Activated CD8-positive, alpha-beta memory T cell treated with anti-CD3 and anti-CD28 coated beads for 1 hour (primary cell): ENCODE data around the gene CTRB2.
"Not testable (repeated sequence)": the region's sequence is repeated elsewhere in the genome, so short reads cannot be mapped to it uniquely, and the experiment has no call there.

ENCODE experiments used
- DNase-seq, 2 donors: peaks; one replicate each; pipeline ENCODE4 v3.0.0-alpha.2; 2020; ENCODE audit warnings: low read depth in 1 of 2; ENCODE audit errors: extremely low read depth in 1 of 2

The CTRB2 gene

DNA sequence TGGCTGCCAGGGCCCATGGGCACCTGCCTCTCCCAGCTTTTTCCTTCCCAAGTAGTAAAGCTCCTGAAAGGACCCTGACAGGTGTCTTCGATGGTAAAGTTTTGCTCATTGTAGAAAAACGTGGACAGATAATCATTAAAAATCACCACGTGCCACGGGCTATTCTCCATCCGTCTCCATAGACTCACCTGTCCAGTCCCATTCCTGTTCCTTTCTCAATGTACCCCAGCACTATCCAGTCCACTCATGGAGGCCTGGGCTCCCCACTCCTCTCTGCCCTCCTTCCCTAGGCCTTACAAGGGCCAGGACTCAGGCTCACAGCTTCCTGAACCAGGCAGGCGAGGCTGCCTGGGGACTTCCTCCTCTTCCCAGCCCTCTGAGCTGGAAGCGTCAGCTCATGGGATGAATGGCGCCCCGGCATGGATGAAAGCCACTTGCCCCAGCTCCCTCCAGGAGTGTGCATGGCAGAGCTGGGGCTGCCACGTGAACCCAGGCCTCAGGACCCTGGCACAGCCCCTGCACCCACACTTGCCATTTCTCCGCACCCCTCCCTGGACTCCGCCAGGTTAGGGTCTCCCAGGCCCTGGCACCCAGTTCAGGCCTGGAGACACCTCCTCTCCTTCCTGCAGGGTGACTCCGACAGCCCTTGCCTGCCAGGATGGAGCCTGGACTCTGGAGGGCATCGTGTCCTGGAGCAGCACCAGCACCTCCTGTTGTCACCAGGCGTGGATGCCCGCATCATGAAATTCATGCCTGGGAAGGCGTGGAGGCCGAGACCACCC, 20.6 kb upstream of the CTRB2 start:
- no peak for DNase-seq

DNA sequence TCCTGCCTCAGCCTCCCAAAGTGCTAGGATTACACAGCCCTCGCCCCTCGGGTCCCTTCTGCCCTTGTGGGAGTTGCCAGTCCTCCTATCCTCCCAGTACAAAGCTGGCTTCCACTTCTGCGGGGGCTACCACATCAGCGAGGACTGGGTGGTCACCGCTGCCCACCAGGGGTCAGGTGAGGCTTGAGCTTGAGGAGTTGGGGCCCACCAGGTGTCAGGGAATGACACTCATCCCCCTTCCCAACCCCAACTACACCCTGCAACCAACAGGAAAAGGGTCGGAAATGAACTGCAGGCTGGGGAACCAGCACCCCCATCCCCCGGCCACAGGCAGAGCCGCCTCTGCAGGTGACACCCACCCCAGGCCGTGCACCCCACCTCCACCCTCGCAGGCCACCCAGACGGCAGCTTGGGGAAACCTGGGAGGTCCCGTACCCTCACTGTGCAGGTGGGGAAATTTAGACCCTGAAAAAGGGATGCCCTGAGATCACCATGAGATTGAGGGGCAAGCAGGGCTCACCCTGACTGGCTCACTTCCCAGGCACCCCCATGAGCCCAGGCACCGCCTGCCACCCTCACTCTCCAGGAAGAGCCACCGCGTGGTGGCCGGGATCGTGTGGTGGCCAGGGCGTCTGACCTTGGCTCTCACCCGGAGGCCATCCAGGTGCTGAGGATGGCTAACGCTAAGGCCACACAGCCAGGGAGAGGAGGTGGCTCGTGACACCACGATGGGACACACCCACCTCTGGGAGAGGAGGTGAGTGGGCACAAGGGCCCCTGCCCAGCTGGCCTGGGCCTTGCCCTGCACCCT, 19.8 kb upstream of the CTRB2 start:
- no peak for DNase-seq

DNA sequence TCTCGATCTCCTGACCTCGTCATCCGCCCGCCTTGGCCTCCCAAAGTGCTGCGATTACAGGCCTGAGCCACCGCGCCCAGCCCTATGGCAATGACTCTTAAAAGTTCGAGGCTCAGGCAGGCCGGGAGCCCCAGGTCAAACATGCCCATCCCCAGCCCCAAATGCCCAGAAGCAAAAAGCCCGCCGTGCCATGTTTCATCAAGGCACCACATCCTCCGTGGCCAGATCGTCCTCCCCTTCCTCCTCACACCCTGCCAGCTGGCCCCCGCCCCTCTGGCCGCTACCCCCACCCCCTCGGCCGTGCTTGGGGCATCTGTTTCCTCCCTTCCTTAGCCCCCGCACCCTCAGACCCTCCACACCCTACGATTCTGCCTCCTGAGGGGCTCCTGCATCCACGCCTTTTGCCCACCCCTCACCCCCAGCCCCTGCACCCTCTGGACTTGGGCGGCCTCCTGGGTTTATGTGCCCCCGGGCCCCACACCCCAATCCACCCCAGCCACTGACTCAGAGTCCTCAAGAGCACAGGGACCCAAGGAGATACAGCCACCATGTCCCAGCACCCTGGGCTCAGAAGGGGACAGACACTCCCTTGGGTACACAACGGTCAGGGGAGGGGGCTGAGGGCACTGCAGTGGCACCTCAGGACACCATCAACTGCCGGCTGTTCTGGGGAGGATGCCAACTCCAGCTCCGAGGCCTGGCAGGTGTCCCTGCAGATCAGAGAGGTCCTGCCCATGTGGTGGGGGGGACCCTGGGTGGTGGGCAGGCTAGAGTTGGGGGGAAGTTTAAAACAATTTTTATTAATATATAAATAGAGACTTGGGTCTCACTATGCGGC, 18.9 kb upstream of the CTRB2 start:
- DNase-seq, result no peak

DNA sequence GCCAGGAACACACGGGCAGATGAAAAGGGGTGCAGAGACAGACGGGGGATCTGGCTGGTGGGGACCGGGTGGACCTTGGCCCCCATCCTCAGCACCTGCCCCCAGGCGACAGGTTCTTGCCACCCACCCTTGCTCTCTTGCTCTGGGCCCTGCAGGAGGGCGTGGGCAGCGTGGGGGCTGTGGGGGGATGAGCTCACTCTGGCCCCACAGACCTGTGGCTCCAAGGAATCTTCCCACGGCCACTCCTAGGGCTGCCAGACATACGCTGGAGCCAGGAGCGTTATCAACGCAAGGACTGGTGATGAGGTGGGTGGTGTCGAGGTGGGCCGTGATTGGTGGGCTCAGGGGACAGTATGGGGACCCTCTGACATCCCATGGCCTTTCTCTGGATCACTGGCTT, 18.1 kb upstream of the CTRB2 start:
- DNase-seq, result no peak

DNA sequence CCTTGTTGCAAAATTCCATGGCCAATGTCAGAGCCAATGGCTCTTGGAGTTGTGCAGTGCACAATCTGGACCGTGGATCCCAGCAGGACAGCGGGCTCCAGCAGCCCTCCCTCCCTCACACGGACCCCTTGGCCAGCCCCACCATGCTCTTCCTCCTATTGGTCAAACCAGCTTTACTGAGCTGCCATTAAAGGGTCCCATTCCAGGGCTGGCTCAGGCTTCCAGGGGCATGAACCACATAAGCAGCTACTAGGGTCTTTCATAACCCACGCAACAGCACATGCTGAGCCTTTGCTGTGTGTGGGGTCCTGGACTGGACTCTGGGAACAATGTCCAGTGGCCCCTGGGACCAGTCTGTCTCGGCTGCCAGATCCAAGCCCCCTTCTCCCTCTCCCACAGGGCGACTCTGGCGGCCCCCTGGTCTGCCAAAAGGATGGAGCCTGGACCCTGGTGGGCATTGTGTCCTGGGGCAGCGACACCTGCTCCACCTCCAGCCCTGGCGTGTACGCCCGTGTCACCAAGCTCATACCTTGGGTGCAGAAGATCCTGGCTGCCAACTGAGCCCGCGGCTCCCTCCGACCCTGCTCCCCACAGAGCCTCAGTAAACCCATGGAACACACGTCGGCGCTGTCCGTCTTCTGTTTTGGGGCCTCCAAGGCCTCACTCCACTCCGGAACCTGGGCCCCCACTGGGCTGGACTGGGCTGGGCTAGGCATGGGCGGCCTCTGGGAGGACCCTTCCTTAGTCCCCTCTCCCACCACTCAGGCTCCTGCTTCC, 17.5 kb upstream of the CTRB2 start:
- no peak for DNase-seq

DNA sequence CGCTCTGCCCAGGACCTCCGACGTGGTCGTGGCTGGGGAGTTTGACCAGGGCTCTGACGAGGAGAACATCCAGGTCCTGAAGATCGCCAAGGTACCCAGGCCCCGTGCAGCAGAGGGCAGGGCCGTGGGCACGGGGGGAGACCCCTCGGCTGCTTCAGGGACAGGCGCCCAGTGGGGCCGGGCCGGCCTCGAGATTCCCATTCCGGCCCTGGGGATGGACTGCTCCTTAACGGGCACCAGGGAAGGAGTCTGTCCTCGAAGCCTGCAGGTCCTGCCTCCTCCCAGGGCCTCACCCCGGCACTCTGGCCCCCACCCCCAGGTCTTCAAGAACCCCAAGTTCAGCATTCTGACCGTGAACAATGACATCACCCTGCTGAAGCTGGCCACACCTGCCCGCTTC, 16.2 kb upstream of the CTRB2 start:
- DNase-seq, result not testable (repeated sequence)

DNA sequence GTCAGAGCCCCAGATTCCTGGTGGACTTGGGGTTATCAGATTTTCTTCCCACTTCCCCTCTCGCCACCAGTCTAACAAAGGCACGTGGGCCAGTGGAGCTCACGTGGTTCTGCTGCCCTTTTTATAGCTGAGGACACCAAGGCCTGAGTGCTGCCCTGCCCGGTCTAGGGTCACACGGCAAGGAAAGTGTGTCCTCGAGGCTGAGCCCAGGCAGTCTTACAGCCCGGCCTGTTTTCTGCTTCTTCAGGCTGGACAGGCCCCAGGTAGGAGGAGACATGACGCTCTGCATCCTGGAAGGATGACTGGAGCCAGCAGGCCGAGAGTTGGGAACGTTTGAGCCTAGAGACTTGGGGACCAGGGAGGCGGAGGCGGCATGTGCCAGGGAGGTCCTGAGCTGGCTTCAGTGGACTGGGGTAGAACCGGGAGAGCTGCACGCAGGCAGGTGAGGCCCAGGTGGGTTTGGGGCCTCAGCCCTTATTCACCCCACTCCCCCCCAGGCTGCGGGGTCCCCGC, 15.4 kb upstream of the CTRB2 start:
- no peak for DNase-seq

DNA sequence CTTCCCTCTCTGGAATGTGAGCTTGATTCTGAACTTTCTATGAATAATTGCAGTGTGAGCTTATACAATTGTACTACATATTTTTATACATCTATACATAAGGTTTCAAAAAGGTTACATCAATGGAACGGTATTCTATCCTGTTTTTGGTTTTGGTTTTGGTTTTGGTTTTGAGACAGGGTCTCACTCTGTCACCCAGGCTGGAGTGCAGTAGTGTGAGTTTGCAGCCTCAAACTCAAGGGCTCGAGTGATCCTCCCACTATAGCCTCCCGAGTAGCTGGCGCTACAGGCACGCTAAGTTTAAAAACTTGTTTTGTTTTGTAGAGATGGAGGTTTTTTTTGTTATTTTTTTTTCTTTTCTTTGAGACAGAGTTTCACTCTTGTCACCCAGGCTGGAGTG, 12.9 kb upstream of the CTRB2 start:
- DNase-seq, result no peak

DNA sequence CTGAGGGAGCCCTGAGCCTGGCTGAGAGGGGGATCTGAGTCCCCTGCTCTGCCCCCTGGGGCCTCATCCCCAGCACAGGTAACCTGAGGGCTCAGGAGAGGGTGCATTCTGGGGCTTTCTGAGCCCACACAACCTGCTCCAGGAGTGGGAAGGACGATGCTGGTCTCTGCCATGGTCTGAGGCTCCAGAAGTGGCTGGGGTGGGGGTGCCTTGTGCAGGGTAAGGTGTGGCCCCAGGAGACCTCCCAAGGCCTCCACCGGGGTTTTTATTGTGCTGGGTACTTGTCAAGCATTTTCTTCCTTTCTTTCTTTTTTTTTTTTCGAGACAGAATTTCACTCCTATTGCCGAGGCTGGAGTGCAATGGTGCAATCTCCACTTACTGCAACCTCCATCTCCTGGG, 12.1 kb upstream of the CTRB2 start:
- no peak for DNase-seq

DNA sequence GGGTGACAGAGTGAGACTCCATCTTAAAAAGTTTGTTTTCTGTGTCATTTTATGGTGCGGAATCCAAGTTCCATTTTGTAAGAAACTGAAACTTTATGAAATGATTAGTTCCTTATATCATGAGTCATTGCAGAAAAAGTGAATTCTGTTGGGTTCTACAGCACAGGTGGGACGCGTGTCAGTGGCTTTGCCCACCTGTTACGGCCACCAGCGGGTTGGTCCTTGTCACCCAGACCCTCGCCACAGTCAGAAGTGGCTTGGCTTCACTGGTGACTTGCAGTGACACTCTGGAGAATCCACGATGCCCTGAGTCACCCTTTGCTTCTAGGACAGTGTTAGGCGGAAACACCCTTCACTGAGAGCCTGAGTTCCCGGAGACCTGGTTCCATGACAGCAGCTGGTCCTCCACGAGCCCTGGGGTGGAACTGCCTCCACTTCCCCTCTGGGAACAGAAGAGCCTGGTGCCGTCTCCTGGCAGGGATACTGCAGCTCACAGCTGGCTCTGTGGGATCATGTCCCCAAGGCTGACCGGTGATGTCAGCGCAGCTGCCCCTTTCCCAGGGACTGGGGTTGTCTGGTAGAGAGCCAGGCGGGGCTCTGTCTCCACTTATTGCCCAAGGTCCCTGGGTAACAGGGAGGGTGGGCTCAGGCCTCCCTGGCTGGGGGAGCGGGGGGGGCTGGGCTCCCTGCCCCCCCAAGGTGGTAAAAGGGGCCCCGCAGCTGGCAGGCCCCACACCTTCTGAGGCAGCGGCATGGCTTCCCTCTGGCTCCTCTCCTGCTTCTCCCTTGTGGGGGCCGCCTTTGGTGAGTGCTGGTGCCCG, 11.5 kb upstream of the CTRB2 start, which contains the start of gene CTRB1:
TSS of gene CTRB1 (plus strand) at position 733 of the 821 bp plus-strand sequence. CDS start at position 753, 20 bp downstream.
- DNase-seq, result no peak

DNA sequence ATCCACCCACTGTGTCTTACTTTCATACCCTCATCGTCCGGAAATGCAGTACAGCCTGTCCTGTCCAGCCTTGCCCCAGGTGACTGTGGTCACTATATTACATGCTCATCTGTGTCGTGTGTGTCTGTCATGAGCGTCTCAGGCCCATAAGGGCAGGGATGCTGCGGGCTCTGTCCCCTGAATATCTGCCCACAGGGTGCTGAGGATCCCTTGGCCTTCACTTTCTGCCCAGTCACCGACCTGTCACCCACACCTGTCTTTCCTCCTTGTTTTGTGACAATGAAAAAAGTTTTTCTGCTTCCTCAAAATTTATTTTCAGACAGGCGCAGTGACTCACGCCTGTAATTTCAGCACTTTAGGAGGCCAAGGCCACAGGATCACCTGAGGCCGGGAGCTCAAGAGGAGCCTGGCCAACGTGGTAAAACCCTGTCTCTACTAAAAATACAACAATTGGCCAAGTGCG, 10.5 kb upstream of the CTRB2 start:
- DNase-seq, result no peak

DNA sequence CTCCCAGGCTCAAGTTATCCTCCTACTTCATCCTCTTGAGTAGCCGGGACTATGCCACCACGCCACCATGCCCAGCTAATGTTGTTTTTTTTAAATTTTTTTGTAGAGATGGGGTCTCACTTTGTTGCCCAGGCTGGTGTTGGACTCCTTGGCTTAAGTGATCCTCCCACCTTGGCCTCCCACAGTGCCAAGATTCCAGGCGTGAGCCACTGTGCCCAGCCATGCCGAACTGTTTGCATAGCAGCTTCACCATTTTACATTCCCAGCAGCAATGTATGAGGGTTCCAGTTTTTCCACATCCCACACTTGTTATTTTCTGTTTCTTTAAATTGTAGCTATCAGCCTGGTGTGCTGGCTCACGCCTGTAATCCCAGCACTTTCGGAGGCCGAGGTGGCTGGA, 9.6 kb upstream of the CTRB2 start:
- no peak for DNase-seq

DNA sequence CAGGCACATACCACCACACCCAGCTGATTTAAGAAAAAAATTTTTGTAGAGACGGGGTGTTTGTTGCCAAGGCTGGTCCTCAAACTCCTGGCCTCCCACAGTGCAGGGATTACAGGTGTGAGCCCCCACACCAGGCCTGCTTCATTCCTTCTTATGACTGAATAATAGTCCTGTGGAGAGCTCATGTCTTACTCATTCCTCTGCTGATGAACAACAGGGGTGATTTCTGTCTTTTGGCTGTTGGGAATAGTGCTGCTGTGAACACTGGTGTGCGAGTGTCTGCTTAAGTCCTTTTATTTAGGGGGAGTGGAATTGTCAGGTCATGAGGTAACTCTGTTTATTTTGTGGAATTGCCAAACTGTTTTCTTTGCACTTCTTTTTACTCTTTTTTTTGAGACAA, 9.2 kb upstream of the CTRB2 start:
- DNase-seq, result no peak

DNA sequence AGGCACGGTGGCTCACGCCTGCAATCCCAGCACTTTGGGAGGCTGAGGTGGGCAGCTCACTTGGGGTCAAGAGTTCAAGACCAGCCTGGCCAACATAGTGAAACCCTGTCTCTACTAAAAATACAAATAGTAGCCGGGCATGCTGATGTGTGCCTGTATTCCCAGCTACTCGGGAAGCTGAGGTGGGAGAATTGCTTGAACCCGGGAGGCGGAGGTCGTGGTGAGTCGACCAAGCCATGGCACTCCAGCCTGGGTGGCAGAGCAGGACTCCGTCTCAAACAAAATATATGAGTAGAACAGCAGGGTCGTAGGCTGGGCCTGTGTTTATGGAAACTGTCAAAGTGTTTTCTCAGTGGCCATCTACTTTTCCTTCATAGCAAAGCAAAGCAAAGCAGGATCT, 4.3 kb upstream of the CTRB2 start:
- not testable (repeated sequence) for DNase-seq

DNA sequence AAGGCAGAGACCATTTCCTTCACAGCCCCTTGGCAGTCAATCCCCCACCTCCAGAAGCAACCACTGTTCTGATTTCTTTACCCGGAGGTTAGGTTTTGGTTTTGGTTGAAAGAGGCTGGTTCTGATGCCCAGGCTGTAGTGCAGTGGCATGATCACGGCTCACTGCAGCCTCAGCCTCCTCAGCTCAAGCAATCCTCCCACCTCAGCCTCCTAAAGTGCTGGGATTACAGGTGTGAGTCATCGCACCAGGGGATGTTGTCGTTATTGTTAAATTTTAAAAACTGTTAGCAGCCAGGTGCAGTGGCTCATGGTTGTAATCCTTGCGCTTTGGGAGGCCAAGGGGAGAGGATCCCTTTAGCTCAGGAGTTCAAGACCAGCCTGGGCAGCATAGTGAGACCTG, 3.0 kb upstream of the CTRB2 start:
- DNase-seq, result no peak

DNA sequence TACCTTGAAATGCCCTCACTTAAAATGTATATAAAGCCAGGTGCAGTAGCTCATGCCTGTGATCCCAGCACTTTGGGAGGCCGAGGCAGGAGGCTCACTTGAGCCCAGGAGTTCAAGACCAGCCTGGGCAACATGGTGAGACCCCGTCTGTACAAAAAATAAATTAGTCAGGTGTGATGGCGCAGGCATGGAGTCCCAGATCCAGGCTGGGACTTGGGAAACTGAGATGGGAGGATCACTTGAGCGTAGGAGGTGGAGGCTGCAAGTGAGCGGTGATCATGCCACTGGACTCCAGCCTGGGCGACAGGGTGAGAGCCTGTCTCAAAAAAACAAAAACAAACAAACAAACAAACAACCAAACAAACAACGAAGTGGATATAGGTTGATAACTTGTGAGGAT, 2.6 kb upstream of the CTRB2 start:
- not testable (repeated sequence) for DNase-seq

DNA sequence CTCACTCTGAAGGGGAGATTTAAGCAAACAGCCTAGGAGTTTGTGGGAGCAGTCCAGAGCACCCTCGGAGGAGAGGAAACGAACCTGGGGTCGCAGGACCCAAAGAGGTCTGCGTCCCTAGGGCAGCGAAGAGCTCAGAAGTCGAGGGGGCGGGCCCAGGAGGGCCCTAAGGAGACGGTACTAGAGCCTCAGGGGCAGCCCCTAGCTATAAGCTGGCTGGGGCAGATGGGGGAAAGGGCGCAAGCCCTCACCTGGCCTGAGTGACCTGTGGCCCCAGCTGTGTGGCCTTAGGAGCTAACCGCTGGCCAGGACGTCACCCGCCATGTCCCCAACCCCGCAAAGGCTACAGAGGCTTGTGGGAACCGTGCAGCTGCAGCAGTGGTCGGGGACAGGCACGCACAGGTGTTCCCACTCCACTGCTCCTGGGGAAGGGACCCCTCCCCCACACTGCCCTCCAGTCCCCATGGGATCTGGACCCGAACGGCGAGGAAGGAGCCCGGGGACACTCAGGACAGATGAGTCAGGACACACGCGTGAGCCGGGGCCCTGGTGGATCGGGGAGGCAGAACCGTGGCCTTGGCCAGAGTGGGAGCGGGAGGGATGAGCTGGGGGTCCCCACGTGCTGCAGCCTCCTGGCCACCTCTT, 2.0 kb upstream of the CTRB2 start:
- DNase-seq, result no peak

DNA sequence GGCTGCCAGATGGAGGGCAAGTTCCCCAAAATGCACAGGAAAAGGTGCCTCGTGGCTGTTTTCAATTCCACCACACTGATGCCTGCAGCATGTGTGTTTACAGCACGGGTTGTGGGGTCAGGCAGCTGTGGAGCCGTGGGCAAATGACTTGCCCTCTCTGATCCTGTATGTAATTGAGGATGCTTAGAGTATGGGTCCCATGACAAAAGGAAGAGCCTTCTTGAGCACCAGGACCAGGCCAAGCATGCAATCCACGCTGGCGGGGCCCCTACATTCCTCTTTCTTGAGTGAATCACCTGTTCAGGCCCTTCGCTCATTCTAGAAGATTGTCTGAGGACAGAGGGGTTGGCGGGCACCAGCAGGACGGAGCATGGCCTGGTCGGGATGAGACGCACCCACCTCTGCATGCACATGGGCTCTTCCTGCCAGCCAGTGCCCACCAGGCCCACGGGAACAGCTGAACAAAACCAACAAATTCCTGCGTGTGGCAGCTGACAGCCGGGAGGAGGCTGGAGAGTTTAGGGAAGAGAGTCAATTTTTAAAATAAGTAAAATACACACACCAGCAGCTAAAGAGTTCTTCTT, 1.4 kb upstream of the CTRB2 start:
- DNase-seq, result no peak

DNA sequence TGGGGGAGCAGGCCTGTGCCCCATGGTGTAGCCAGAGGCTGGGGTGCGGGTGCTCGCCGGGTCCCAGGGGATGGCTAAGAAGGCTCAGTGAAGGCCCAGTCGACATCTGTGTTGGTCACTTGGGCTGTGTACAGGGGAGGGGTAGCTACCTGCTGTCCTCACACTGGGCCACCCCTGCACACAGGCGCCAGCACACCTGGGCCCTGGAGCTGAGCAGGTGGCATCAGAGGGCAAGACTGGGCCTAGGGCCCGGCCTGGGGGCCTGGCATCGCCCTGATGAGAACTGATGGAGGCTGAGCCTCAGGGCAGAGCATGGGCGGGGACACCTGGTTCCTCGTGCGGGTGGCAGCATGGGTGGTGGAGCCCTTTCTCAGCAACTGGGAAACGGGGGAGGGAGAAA, 870 bp upstream of the CTRB2 start:
- DNase-seq, result no peak
